Stimulated activated naive CD4-positive, alpha-beta T cell (primary cell): ENCODE data around the gene NRSN2.

ENCODE experiments used
- DNase-seq, 6 experiments: peaks; one replicate each; lab custom pipeline; 2025; lab: John Stamatoyannopoulos, UW

Gene NRSN2

GRCh38 chr20:397432-398237 lies 50.7 kb downstream of the NRSN2 start:
- DNase-seq, result no peak

- no peak for DNase-seq
Measured at GRCh38 chr20:399182-399707, 52.3 kb downstream of the NRSN2 start.

GRCh38 chr20:400128-400453 lies 53.2 kb downstream of the NRSN2 start:
- no peak for DNase-seq

- DNase-seq, result no peak
Measured at GRCh38 chr20:400454-401275, 53.8 kb downstream of the NRSN2 start.

- no peak for DNase-seq
Measured at GRCh38 chr20:401682-402495, 55.0 kb downstream of the NRSN2 start.

- DNase-seq, result no peak
Measured at GRCh38 chr20:402496-402885, 55.6 kb downstream of the NRSN2 start.

GRCh38 chr20:402898-403581 lies 56.1 kb downstream of the NRSN2 start:
- DNase-seq, result no peak

GRCh38 chr20:403582-403957 lies 56.7 kb downstream of the NRSN2 start:
- no peak for DNase-seq

GRCh38 chr20:404088-404487 lies 57.2 kb downstream of the NRSN2 start:
- no peak for DNase-seq
